ENCODE results near the gene THOC5.

THOC5 gene

GRCh38 chr22:29509298-29509697, 44.3 kb downstream of the THOC5 start:
- DNase-seq, result no peak

DNA sequence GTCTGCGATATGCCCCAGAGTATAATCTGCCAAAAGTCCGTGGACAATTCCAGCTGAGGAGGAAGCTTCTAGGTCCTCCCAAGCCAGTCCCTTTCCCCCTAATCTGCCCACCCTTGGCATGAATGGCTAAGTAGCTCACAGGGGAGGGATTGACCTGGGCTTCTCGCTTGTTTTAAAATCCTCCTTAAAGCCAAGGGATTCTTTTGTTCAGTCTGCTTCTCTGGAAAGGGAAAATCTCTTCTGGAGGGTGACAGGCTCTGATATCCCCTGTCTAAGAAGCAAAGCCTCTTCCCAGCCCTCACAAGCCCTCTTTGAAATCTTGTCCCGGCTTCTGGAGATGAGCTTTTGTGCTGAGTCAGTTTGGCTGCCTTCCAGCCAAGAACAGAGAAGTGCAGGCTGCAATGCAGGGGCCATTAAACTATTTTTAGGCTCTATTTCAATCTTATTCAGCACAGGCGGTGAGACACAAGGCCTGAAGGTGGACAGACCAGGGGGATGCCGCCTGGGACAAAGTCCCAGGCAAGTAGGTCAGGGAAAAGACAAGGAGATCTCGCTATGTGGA, 49.7 kb downstream of the THOC5 start:
- peak; percentile 10 to 44 for DNase-seq

GRCh38 chr22:29499852-29500251, 53.7 kb downstream of the THOC5 start:
- DNase-seq, result no peak

DNA sequence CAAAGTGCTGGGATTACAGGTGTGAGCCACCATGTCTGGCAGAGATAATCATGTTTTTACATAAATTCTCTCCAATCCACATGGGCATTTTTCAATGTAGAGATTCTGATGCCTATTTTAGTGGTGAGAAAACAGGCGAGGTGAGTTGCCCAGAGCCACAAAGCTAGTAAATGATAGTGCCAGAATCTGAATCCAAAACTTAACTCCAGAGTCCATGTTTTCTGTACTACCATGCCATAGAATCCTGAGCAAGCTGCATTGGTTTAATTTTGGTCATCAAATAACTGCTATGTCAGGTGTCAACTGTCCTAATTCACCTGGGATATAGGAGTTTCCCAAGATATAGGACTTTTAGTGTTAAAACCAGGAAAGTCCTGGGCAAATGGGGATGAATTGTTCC, 59.9 kb downstream of the THOC5 start:
- DNase-seq, result no peak

DNA sequence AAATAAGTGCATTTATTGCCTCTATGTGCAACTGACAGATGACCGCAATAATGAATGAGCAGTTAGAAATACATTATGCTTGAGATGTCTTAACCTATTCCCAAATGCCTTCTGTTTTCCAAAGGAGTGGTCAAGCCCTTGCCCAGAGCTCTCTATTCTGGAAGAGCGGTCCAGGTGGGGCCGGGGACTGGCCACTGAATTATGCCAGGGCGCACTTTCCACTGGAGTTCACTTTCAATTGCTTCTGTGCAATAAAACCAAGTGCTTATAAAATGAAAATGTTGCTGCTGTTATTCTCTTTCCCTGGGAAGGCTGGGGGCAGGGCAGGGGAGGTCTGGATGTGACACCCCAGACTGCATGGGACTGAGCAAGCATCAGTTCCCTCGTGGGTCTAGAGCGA, 62.5 kb downstream of the THOC5 start:
- no peak for DNase-seq

DNA sequence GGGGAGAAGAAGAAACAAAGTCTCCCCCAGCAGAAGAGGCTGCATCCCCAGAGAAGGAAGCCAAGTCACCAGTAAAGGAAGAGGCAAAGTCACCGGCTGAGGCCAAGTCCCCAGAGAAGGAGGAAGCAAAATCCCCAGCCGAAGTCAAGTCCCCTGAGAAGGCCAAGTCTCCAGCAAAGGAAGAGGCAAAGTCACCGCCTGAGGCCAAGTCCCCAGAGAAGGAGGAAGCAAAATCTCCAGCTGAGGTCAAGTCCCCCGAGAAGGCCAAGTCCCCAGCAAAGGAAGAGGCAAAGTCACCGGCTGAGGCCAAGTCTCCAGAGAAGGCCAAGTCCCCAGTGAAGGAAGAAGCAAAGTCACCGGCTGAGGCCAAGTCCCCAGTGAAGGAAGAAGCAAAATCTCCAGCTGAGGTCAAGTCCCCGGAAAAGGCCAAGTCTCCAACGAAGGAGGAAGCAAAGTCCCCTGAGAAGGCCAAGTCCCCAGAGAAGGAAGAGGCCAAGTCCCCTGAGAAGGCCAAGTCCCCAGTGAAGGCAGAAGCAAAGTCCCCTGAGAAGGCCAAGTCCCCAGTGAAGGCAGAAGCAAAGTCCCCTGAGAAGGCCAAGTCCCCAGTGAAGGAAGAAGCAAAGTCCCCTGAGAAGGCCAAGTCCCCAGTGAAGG, 64.3 kb downstream of the THOC5 start:
- peak; percentile 80 to 84 for DNase-seq

DNA sequence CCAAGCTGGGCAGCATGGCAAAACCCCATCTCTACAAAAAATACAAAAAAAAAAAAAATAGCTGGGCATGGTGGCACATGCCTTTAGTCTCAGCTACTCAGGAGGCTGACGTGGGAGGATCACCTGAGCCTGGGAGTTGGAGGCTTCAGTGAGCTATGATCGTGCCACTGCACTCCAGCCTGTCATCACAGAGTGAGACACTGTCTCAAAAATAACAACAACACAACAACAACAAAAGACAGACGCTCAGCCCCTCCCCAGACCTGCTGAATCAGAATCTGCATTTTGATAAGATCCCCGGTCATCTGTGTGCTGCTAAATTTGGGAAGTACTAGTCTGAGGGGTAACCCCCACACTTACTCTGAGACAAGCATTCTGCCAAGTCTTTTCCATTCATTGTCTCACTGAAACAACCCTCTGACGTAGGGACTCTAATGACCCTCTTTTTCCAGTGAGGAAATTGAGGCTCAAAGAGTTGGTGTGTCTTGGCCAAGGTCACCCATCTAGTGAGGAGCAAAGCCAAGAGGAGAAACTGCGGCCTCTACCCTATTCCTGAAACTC, 66.1 kb downstream of the THOC5 start:
- DNase-seq, result peak in 1 of 2 donors; percentile 23

GRCh38 chr22:29485448-29485847, 68.1 kb downstream of the THOC5 start:
- no peak for DNase-seq

- peak; percentile 54 to 84 for DNase-seq
Observed at GRCh38 chr22:29484642-29485041, 68.9 kb downstream of the THOC5 start.

GRCh38 chr22:29483254-29483653, 70.3 kb downstream of the THOC5 start:
- DNase-seq, result no peak

DNA sequence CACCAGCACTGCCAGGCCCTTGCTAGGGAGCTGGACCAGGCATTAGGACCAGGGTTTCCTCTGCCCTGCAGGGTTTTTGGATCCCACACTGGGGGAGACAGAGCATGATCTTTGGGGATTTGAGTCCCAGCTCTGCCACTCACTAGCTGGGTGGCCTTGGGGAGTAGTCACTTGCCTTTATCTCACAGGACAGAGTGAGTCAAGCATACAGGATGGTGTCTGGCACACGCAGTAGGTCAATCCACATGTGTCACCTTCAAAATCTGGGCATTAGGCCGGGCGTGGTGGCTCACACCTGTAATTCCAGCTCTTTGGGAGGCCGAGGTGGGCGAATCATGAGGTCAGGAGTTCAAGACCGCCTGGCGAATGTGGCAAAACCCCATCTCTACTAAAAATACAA, 70.8 kb downstream of the THOC5 start:
- DNase-seq, result no peak

GRCh38 chr22:29482253-29482652, 71.3 kb downstream of the THOC5 start:
- DNase-seq, result no peak

GRCh38 chr22:29481265-29482000, 72.1 kb downstream of the THOC5 start:
- peak; percentile 32 to 63 for DNase-seq

- DNase-seq, result peak; percentile 75 to 89
Observed at GRCh38 chr22:29480512-29481264, 72.9 kb downstream of the THOC5 start.

- no peak for DNase-seq
Observed at GRCh38 chr22:29480262-29480511, 73.4 kb downstream of the THOC5 start.

DNA sequence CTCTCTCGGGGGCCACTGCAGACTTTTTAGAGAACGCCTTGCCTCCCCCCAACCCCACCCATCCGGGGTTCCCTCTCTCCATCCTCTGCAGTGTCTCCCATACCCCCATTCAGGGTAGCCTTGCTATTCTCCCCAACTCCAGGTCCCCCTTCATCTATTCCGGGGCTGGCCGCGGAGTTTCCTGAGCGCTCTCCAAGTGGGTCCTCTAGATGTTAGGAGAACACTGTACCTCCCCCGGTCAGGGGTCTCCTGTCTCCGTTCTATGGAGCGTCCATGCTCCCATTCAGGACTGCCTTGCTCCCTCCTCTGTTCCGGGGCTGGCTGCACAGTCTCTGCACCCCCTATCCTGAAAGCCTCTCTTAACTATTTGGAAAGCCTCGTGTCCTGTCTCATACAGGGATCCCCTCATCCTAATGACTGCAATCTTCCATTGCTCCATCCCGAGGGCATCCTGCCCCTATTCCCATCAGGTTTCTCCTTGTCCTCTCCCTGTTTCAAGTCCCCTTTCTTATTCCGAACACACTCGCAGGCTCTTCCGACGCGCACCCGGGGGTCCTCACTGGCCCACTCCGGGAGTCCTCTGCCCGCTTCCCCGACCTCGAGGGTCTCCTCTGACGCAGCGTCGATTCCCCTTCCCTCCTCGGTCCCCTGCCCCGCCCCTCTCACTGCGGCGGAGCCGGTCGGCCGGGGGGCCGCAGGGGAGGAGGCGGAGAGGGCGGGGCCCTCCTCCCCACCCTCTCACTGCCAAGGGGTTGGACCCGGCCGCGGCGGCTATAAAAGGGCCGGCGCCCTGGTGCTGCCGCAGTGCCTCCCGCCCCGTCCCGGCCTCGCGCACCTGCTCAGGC, 73.9 kb downstream of the THOC5 start, which contains the start of gene NEFH:
TSS of gene NEFH (plus strand) at position 802 of the 845 bp plus-strand sequence. CDS start 45 bp downstream, outside the sequence.
- no peak for DNase-seq

DNA sequence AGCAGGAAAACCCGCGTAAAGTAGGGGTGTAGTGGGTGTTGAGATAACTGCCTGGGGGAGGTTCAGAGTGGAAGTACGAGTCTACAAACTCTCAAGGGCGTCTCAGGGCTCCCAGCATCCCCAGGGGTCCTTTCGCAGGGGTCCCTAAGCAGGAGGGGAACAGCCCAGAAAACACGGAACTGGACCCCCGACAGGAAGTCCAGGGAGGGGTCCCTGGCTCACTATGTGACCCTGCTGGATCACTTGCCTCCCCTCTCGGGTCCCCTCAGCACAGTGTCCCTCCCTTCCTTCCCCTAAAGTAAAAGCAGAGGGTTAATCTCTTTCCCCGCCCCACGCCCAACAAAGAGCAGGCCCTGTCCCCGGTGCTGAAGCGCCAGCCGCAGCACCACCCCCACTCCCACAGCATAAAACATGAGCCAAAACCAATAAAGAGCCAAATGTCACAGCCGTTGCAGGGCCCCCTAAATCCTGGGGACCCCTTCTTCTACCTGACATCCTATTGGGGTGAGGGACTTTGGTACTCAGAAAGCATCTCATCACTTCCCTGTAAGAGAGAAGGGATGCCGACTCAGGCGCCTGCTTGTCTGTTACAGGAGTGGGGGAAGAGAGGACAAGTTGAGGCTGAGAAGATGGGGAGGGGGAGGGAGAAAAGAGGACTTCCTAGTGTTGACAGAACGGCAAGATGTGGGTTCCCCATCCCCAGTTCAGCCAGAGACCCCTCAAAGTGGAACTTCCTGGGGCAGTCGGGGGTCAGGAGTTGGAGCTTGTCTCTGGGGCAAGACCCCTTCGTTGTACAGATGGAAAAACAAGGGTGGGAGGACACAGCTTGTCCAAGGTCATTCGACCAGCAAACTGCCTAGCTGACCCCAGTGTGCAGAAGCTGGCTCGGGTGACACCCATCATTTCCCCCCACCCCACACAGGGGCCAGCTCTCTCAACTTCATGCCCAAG, 75.0 kb downstream of the THOC5 start:
- DNase-seq, result peak in 1 of 2 donors; percentile 14

GRCh38 chr22:29477723-29478318, 75.7 kb downstream of the THOC5 start:
- no peak for DNase-seq

DNA sequence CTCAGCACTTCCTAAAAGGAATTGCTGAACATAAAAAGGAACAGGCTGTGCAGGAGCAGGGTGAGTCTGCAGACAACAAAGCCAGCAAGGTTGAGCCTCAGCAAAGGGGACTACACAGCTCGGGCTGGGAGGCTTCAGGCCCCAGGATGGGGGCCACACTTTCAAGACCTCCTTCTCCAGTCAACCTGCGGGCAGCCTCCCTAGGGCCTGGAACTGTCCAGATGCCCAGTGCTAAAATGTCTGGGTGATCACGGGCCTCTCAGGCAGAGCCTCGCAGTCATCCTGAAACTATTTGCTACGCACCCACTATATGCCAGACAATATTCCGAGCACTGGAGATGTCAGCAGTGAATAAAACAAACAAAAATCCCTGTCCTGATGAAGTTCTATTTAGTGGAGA, 77.4 kb downstream of the THOC5 start:
- DNase-seq, result no peak

GRCh38 chr22:29475550-29475949, 78.0 kb downstream of the THOC5 start:
- DNase-seq, result no peak

DNA sequence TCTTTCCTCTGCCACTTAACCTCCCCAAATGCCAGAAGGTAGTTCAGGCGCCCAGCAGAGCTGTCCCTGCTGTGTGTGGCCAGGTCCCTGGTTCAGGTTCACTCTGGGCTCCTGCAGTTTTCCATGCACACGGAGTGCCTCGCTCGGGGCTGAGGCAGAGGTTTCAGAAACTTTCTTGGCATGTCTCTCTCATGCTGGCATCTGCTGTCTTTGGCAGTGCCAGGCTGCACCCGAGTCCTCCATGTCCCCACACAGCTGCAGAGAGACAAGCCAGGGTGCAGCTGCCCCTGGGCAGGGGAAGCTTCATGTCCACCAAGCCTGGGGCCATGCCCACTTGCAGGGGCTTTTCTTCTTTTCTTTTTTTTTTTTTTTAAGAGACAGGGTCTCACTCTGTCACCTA, 80.6 kb downstream of the THOC5 start:
- DNase-seq, result no peak
